Endothelial cell (in vitro differentiated cells): ENCODE results near the gene ZNF774. TPM values are rescaled to one million over a fixed set of nuclear protein-coding genes. Genes with fewer than 3 reads are reported as not detected.

ENCODE experiments used
- DNase-seq: peaks from one replicate; pipeline ENCODE4 v3.0.0; 2021; ENCODE audit warnings: low spot score
- H3K27ac Mint-ChIP-seq: one replicate; pipeline ENCODE4 v1.8.0; 2021; ENCODE audit warnings: mixed read lengths, inconsistent platforms; ENCODE audit not compliant: unreplicated experiment
- H3K27me3 Mint-ChIP-seq: one replicate; pipeline ENCODE4 v1.8.0; 2021; ENCODE audit warnings: mild to moderate bottlenecking, moderate library complexity, mixed read lengths, inconsistent platforms; ENCODE audit not compliant: unreplicated experiment
- H3K36me3 Mint-ChIP-seq: one replicate; pipeline ENCODE4 v1.8.0; 2021; ENCODE audit warnings: mild to moderate bottlenecking, low read depth, mixed read lengths, inconsistent platforms; ENCODE audit not compliant: unreplicated experiment
- H3K4me1 Mint-ChIP-seq: one replicate; pipeline ENCODE4 v1.8.0; 2021; ENCODE audit warnings: mild to moderate bottlenecking, mixed read lengths, inconsistent platforms; ENCODE audit not compliant: unreplicated experiment
- H3K4me3 Mint-ChIP-seq: one replicate; pipeline ENCODE4 v1.8.0; 2021; ENCODE audit warnings: mild to moderate bottlenecking, mixed read lengths, inconsistent platforms; ENCODE audit not compliant: unreplicated experiment
- H3K9me3 Mint-ChIP-seq: one replicate; pipeline ENCODE4 v1.8.0; 2021; ENCODE audit warnings: mixed read lengths, inconsistent platforms; ENCODE audit not compliant: unreplicated experiment
- total RNA-seq: library from RNA; stranded (reverse); fragmentation: NEBNext Ultra II Directional; extraction: Animal tissue kit (Norgen Biotek cat#: 25700); gene quantifications from one replicate; pipeline ENCODE4 v1.2.1, GENCODE V29; 2021; ENCODE audit not compliant: unreplicated experiment
- TF ChIP-seq, protein P1 (sequence below): fragments of 200-600 bp; sonication (generic); IDR thresholded peaks from one replicate; pipeline ENCODE4 v1.5.0; 2021; ENCODE audit warnings: antibody characterized with exemption; ENCODE audit not compliant: unreplicated experiment

ZNF774 gene
- total RNA-seq, 1 donor from 2014 or later, result 4.1 TPM

DNA sequence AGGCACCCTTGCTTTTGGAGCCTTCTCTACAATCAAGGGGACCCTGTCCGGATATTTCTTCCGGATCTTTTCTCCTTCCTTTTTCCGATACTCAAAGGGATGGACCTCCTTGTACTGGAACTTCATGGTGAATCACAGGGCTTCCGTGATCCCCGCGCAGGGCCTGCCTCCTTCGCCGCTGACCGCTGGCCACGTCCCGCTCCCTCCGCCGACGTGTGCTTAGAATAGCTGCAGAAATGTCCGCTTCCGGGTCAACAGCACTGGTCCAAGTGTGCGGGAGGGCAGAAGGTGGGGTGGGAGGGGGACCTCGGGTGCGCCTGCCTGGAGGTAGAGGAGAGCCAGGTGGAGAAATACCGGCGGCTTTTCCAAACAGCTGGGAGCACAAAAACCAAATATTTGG is 3.0 kb upstream of the ZNF774 start:
- Mint-ChIP-seq H3K27me3 (no peaks in the 10 kb centered on the region), H3K27ac (no peak overlapping the region), H3K4me1 (no peaks in the 10 kb centered on the region), H3K9me3 (no peaks in the 10 kb centered on the region), H3K4me3 (no peak overlapping the region), H3K36me3 (no peaks in the 10 kb centered on the region)
- TF ChIP-seq, protein P1, sequence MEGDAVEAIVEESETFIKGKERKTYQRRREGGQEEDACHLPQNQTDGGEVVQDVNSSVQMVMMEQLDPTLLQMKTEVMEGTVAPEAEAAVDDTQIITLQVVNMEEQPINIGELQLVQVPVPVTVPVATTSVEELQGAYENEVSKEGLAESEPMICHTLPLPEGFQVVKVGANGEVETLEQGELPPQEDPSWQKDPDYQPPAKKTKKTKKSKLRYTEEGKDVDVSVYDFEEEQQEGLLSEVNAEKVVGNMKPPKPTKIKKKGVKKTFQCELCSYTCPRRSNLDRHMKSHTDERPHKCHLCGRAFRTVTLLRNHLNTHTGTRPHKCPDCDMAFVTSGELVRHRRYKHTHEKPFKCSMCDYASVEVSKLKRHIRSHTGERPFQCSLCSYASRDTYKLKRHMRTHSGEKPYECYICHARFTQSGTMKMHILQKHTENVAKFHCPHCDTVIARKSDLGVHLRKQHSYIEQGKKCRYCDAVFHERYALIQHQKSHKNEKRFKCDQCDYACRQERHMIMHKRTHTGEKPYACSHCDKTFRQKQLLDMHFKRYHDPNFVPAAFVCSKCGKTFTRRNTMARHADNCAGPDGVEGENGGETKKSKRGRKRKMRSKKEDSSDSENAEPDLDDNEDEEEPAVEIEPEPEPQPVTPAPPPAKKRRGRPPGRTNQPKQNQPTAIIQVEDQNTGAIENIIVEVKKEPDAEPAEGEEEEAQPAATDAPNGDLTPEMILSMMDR, result no peak
- DNase-seq, result no peak

DNA sequence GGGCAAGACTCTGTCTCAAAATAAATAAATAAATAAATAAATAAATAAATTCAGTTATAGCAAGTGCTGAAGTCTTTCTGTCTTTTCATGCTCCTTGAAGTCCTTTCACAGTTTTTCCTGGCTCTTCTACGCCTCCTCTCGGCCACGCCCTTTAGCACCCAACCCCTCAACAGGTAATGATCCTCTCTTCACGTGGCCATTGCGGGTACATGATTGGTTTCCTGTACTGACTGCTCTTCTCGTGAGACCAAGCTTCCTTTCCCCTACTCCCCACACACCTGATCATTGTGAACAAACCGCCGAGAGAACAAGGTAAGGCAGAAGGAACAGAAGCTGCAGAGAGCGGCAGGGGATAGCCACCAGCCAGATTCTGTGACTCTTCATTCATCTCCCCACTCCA is 2.3 kb upstream of the ZNF774 start:
- H3K4me1 Mint-ChIP-seq, result no peaks in the 10 kb centered on the region
- no peaks in the 10 kb centered on the region for H3K27me3 Mint-ChIP-seq
- no peaks in the 10 kb centered on the region for H3K36me3 Mint-ChIP-seq
- no peak for DNase-seq
- no peaks in the 10 kb centered on the region for H3K9me3 Mint-ChIP-seq
- TF ChIP-seq, protein P1, result no peak
- H3K4me3 Mint-ChIP-seq, result no peak overlapping the region
- H3K27ac Mint-ChIP-seq, result no peak overlapping the region

DNA sequence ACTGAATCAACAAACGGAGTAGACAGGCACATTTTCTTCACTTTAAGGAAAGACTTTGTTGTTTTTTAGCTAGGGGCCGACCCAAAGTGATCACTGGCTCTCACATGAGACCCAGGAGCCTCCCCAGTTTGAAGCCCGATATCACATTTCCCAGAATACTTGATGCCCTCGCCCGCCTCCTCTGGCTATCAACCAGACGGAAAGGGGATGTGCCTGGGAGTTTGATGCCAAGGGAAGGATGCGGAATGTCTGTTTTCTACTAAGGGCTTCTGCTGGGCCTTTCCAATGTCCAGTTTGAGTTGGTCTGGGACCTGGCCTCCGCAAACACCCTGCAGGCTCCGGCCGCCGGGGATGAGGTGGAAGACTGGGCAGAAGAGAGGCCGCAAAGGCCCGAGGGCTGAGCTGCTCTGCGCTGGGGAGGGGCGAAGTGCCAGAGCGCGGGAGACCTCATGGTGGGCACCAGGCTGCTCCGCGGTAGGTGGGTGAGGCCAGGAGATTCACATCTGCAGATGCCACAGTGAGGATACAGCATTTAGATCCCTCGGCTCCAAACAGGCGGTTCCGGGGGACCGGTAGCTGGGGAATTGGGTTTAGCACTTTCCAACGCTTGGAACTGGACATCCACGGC is 491 bp upstream of the ZNF774 start:
- H3K4me1 Mint-ChIP-seq, result no peaks in the 10 kb centered on the region
- no peak for DNase-seq
- H3K36me3 Mint-ChIP-seq, result no peaks in the 10 kb centered on the region
- H3K9me3 Mint-ChIP-seq, result no peaks in the 10 kb centered on the region
- peak overlapping the region; percentile 90 for H3K4me3 Mint-ChIP-seq
- H3K27me3 Mint-ChIP-seq, result no peaks in the 10 kb centered on the region
- no peak overlapping the region for H3K27ac Mint-ChIP-seq
- TF ChIP-seq, protein P1, result no peak

- Mint-ChIP-seq H3K27ac (no peak overlapping the region), H3K4me3 (no peak overlapping the region), H3K9me3 (no peaks in the 10 kb centered on the region)
Observed at GRCh38 chr15:90354986-90355385, 2.9 kb downstream of the ZNF774 start.

More at GRCh38 chr15:90354986-90355385, 2.9 kb downstream of the ZNF774 start:
- no peaks in the 10 kb centered on the region for H3K4me1 Mint-ChIP-seq
- no peak for DNase-seq
- TF ChIP-seq, protein P1, result no peak
- H3K36me3 Mint-ChIP-seq, result no peaks in the 10 kb centered on the region
- peaks cover under 1% of the 10 kb centered on the region for H3K27me3 Mint-ChIP-seq
